ENCODE data around the gene CNPPD1. TPM values are rescaled to one million over a fixed set of nuclear protein-coding genes. Genes with fewer than 3 reads are reported as not detected.

Gene CNPPD1
- total RNA-seq, 3 donors from 2014 or later (not counting 1 experiment from before 2014, with no cell fraction given), result 64.4 to 72.4 (median 64.8) TPM

DNA sequence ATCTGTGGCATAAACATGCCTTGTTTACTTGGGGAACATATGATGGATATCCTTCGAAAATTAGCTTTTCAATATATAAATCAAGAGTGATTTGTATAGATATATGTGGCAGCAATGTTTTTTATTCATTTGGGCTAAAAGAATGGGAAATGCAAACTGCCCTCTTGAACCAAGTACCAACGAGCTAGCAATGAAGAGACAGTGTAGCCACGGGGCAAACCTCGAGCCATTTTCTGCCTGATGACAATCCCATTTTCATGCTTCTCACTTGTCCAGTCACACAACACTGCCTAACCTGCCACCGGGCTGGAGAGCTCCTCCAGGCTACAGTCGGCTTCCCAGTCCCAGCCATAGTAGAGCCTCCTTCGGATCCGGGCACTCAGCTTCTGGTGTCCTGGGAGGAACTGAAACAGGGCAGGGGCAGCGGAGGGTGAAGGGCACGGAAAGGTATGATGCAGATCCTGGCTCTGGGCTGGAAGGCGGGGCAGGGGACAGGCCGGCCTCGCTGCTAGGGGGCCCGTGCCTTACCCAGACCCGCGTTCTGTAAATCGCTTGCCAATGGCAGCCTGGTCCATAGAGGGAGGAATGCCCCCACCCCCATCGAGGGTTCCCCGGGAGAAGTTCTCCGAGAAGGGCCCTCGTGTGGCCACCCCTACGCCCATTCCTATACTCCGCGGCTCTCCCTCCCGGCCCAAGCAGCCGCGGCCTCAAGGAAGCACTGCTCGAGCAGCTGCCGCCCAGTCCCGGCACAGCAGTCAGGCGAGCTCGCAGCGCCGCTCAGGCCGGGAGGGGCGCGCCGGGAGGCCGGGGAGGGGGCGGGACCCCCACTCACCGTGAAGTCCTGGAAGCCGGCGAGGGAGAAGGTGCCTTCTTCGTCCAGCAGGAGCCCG lies 552 bp downstream of the CNPPD1 start:
- peaks cover 52 to 69% of the 10 kb centered on the region in 2 donors for H3K4me1 Mint-ChIP-seq
- Histone ChIP-seq H3K4me3 (ENCODE audit: low read length) (peak overlapping the region; percentile 52), H3K27ac (ENCODE audit: low read length) (peak overlapping the region; percentile 98), H3K27me3 (ENCODE audit: control insufficient read depth, insufficient read depth, low read length) (no peaks in the 10 kb centered on the region), H3K9me3 (ENCODE audit: control insufficient read depth, insufficient read depth, low read length) (no peaks in the 10 kb centered on the region), H3K36me3 (ENCODE audit: control insufficient read depth, insufficient read depth, low read length) (peaks cover 52% of the 10 kb centered on the region), H3K4me1 (ENCODE audit: control insufficient read depth, insufficient read depth, low read length) (peaks cover 43% of the 10 kb centered on the region)
- ATAC-seq (peak; percentile 8 to 17 (median 11)), DNase-seq (peak in 1 of 2 donors; percentile 58)
- intact Hi-C loops (cut with micrococcal nuclease), result loop anchor here (2.0 to 10.0 kb wide), 3 partner anchors 79 to 279 kb away; partner anchors contain the start of gene DNPEP
- no peaks in the 10 kb centered on the region for H3K9me3 Mint-ChIP-seq
- peak overlapping the region; percentile 99 to 100 for H3K27ac Mint-ChIP-seq
- 2% methylated on average over 45 of the region's 45 CpGs for WGBS (ENCODE audit: insufficient coverage)
- TF ChIP-seq, protein P1, sequence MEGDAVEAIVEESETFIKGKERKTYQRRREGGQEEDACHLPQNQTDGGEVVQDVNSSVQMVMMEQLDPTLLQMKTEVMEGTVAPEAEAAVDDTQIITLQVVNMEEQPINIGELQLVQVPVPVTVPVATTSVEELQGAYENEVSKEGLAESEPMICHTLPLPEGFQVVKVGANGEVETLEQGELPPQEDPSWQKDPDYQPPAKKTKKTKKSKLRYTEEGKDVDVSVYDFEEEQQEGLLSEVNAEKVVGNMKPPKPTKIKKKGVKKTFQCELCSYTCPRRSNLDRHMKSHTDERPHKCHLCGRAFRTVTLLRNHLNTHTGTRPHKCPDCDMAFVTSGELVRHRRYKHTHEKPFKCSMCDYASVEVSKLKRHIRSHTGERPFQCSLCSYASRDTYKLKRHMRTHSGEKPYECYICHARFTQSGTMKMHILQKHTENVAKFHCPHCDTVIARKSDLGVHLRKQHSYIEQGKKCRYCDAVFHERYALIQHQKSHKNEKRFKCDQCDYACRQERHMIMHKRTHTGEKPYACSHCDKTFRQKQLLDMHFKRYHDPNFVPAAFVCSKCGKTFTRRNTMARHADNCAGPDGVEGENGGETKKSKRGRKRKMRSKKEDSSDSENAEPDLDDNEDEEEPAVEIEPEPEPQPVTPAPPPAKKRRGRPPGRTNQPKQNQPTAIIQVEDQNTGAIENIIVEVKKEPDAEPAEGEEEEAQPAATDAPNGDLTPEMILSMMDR (IDR thresholded peaks at IDR 0.05), result no peak
- peaks cover 9% of the 10 kb centered on the region for H3K36me3 Mint-ChIP-seq
- H3K4me3 Mint-ChIP-seq, result peak overlapping the region; percentile 83
- H3K27me3 Mint-ChIP-seq (ENCODE audit: low read depth in 2 of 2), result no peaks in the 10 kb centered on the region

DNA sequence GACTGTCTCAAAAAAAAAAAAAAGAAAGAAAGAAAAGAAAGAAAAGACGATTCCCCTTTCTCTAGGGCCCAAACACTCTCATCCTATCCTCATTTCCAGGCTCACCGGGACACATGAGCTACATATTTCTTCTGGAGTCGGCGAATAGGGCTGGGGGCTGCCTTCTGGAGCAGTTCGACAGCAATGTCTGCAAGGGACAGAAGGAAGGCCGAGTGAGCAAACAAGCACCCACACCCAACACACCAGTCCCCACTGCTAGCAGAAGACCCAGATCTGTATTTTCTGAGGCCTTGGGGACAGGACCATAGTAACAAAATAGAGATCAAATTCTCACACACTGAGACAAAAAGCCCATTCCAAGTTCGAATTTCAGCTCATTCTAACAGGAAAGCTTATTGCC lies 1.2 kb downstream of the CNPPD1 start:
- H3K36me3 ChIP-seq (ENCODE audit: control insufficient read depth, insufficient read depth, low read length), result peaks cover 46% of the 10 kb centered on the region
- Mint-ChIP-seq H3K4me3 (peak overlapping the region; percentile 83), H3K4me1 (peaks cover 45 to 64% of the 10 kb centered on the region in 2 donors), H3K9me3 (no peaks in the 10 kb centered on the region), H3K36me3 (peaks cover 9% of the 10 kb centered on the region), H3K27ac (peak overlapping the region; percentile 99 to 100), H3K27me3 (ENCODE audit: low read depth in 2 of 2) (no peaks in the 10 kb centered on the region)
- WGBS (ENCODE audit: insufficient coverage), result 86% methylated on average over 6 of the region's 7 CpGs
- no peak for ATAC-seq
- TF ChIP-seq, protein P1 (IDR thresholded peaks at IDR 0.05), result no peak
- no peaks in the 10 kb centered on the region for H3K27me3 ChIP-seq (ENCODE audit: control insufficient read depth, insufficient read depth, low read length)
- no peak for DNase-seq
- H3K4me3 ChIP-seq (ENCODE audit: low read length), result no peak overlapping the region
- peak overlapping the region; percentile 98 for H3K27ac ChIP-seq (ENCODE audit: low read length)
- H3K4me1 ChIP-seq (ENCODE audit: control insufficient read depth, insufficient read depth, low read length), result peaks cover 43% of the 10 kb centered on the region
- no peaks in the 10 kb centered on the region for H3K9me3 ChIP-seq (ENCODE audit: control insufficient read depth, insufficient read depth, low read length)
- intact Hi-C loops (cut with micrococcal nuclease), result loop anchor here (5.0 to 10.0 kb wide), 2 partner anchors 209 to 278 kb away; partner anchors contain the start of gene DNPEP

DNA sequence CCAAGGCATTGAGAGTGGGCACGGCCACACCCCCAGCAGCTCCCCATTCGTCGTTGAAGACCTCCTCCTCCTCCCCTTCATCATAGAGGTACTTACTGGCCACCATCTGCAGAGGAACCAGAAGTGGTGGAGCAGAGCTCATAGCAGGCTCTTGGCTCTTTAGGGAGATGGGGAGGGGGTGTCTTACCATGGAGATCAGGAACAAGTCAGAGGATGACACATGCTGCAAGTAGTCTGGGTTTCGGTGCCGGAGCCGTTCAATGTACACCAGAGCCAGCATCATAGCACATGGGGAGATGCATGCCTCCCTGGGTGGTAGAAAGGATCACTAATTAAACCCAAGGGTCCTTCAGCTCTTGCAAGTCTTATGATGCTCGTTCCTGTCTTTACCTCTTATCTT lies 1.9 kb downstream of the CNPPD1 start:
- Mint-ChIP-seq H3K27ac (peak overlapping the region; percentile 99 to 100), H3K4me3 (peak overlapping the region; percentile 60), H3K27me3 (ENCODE audit: low read depth in 2 of 2) (no peaks in the 10 kb centered on the region), H3K4me1 (peaks cover 44 to 58% of the 10 kb centered on the region in 2 donors), H3K9me3 (no peaks in the 10 kb centered on the region), H3K36me3 (peaks cover 9% of the 10 kb centered on the region)
- ATAC-seq, result no peak
- peaks cover 38% of the 10 kb centered on the region for H3K4me1 ChIP-seq (ENCODE audit: control insufficient read depth, insufficient read depth, low read length)
- no peak for DNase-seq
- 93% methylated on average over 7 of the region's 7 CpGs for WGBS (ENCODE audit: insufficient coverage)
- H3K4me3 ChIP-seq (ENCODE audit: low read length), result no peak overlapping the region
- intact Hi-C loops (cut with micrococcal nuclease), result loop anchor here (5.0 to 10.0 kb wide), 2 partner anchors 210 to 278 kb away; partner anchors contain the start of gene DNPEP
- peaks cover 39% of the 10 kb centered on the region for H3K36me3 ChIP-seq (ENCODE audit: control insufficient read depth, insufficient read depth, low read length)
- no peaks in the 10 kb centered on the region for H3K9me3 ChIP-seq (ENCODE audit: control insufficient read depth, insufficient read depth, low read length)
- TF ChIP-seq, protein P1 (IDR thresholded peaks at IDR 0.05), result no peak
- H3K27ac ChIP-seq (ENCODE audit: low read length), result no peak overlapping the region
- no peaks in the 10 kb centered on the region for H3K27me3 ChIP-seq (ENCODE audit: control insufficient read depth, insufficient read depth, low read length)

All from natural killer cell (primary cell).